Fibroblast of mammary gland (primary cell): ENCODE results near the gene CFAP20.

Experiments used
- DNase-seq: peaks from one replicate; pipeline ENCODE4 v3.0.0-alpha.2; 2010; ENCODE audit warnings: low read depth
- H3K4me3 ChIP-seq: 2 replicates; pipeline ENCODE4 v1.5.1; 2011; ENCODE audit warnings: low read depth, mild to moderate bottlenecking, low read length, moderate library complexity; ENCODE audit not compliant: control insufficient read depth
- CTCF ChIP-seq: conservative IDR thresholded peaks from 2 replicates; pipeline ENCODE4 v1.5.1; 2011; ENCODE audit warnings: low read depth, low read length, inconsistent platforms; ENCODE audit not compliant: control insufficient read depth, insufficient read depth

The CFAP20 gene

GRCh38 chr16:58126451-58126961 lies 2.7 kb downstream of the CFAP20 start:
- no peak overlapping the region for H3K4me3 ChIP-seq
- DNase-seq: no peak
- TF ChIP-seq CTCF: no peak

DNA sequence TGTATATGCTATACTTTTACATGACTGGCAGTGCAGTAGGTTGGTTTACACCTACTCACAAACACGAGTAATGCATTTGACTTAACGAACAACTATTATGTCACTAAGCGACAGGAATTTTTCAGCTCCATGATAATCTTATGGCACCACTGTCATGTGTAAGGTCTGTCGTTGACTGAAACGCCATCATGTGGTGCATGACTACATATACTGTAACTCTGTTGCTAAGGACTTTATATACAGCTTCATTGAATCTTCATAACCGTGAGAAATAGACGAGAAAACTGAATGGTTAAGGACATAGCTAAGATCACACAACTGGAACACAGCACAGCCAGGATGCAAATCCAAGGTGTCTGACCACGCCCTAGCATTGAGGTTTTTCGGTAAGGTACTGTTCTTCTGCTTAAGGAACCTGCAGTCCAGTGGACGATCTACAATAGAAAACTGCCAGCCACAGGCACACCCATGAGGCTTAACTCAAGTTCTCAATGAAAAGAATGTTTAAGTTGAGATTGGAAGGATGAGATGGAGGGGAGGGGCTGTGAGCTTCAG lies 3.3 kb downstream of the CFAP20 start:
- DNase-seq: no peak
- no peak overlapping the region for H3K4me3 ChIP-seq
- TF ChIP-seq CTCF: no peak

GRCh38 chr16:58125041-58125440 lies 4.1 kb downstream of the CFAP20 start:
- no peak for TF ChIP-seq CTCF
- H3K4me3 ChIP-seq: no peak overlapping the region
- no peak for DNase-seq

DNA sequence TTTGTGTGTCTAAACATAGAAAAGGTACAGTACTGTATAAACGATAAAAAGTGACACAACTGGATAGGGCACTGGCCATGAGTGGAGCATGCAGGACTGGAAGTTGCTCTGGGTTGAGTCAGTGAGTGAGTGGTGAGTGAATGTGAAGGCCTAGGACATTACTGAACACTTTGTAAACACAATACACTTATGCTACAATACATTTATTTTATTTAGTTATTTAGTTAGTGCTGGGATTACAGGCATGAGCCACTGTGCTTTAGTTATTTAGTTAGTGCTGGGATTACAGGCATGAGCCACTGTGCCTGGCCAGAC lies 4.6 kb downstream of the CFAP20 start:
- no peak for TF ChIP-seq CTCF
- DNase-seq: peak; percentile 66
- H3K4me3 ChIP-seq: no peak overlapping the region

- H3K4me3 ChIP-seq: no peak overlapping the region
- no peak for DNase-seq
- TF ChIP-seq CTCF: no peak
Observed at GRCh38 chr16:58123896-58124600, 5.1 kb downstream of the CFAP20 start.

GRCh38 chr16:58121132-58121531 lies 8.0 kb downstream of the CFAP20 start:
- H3K4me3 ChIP-seq: no peak overlapping the region
- no peak for TF ChIP-seq CTCF
- DNase-seq: no peak
